ENCODE data around the gene BRAP.

DNA sequence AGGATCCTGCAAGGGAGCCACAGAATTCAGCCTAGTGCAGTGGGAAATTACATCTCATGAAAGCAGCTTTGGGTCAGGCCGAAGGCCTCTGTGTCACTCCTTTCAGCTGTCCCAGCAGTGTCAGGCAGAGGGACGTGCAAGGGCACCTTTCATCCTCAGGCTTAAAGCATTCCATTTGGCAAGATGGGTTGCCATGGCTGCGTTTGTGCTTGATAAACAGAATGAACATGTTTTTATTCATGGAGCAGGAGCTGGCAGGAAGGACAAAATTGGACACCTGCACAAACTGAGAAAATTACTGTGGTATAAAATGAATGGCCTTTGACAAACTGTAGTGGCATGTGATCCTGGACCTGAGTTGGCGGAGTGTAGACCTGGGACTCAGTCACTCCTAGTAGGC, 29.5 kb upstream of the BRAP start:
- TF ChIP-seq POLR2A (IDR thresholded peaks at IDR 0.05) = no peak
- TF ChIP-seq, protein P1, sequence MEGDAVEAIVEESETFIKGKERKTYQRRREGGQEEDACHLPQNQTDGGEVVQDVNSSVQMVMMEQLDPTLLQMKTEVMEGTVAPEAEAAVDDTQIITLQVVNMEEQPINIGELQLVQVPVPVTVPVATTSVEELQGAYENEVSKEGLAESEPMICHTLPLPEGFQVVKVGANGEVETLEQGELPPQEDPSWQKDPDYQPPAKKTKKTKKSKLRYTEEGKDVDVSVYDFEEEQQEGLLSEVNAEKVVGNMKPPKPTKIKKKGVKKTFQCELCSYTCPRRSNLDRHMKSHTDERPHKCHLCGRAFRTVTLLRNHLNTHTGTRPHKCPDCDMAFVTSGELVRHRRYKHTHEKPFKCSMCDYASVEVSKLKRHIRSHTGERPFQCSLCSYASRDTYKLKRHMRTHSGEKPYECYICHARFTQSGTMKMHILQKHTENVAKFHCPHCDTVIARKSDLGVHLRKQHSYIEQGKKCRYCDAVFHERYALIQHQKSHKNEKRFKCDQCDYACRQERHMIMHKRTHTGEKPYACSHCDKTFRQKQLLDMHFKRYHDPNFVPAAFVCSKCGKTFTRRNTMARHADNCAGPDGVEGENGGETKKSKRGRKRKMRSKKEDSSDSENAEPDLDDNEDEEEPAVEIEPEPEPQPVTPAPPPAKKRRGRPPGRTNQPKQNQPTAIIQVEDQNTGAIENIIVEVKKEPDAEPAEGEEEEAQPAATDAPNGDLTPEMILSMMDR (IDR thresholded peaks at IDR 0.05) = no peak

All from Peyer's patch (tissue), 4 donors.